IPS-NIHi7 (cell line): ENCODE results near the gene TWF2.
"Not testable (repeated sequence)": the region's sequence is repeated elsewhere in the genome, so short reads cannot be mapped to it uniquely, and the experiment has no call there.

ENCODE experiments used
- DNase-seq: peaks from one replicate; pipeline ENCODE4 v3.0.0; 2012; ENCODE audit warnings: mixed read lengths; ENCODE audit errors: extremely low spot score

The TWF2 gene

GRCh38 chr3:52238761-52239701, at the start of gene TWF2:
Gene TWF2 (minus strand): TSS chr3:52239158. CDS start chr3:52239016, 142 bp downstream.
- DNase-seq: peak; percentile 97

GRCh38 chr3:52288674-52289073, 49.7 kb upstream of the TWF2 start:
- no peak for DNase-seq

GRCh38 chr3:52286777-52287110, 47.8 kb upstream of the TWF2 start:
- no peak for DNase-seq

- DNase-seq: not testable (repeated sequence)
Measured at GRCh38 chr3:52284051-52284450, 45.1 kb upstream of the TWF2 start.

GRCh38 chr3:52283306-52283705, 44.3 kb upstream of the TWF2 start:
- no peak for DNase-seq

GRCh38 chr3:52281981-52282801, 43.2 kb upstream of the TWF2 start:
- DNase-seq: no peak

GRCh38 chr3:52280050-52280461, 41.1 kb upstream of the TWF2 start:
- no peak for DNase-seq

- DNase-seq: no peak
Measured at GRCh38 chr3:52279596-52279995, 40.6 kb upstream of the TWF2 start.

- peak; percentile 96 for DNase-seq
Measured at GRCh38 chr3:52278510-52279069, 39.6 kb upstream of the TWF2 start, which contains the start of gene WDR82. Gene WDR82 (minus strand): TSS chr3:52278649. CDS start chr3:52278361, 288 bp downstream.

GRCh38 chr3:52277972-52278509, 39.1 kb upstream of the TWF2 start:
- peak; percentile 64 for DNase-seq

- peak; percentile 59 for DNase-seq
Measured at GRCh38 chr3:52277071-52277964, 38.4 kb upstream of the TWF2 start.

GRCh38 chr3:52274781-52275180, 35.8 kb upstream of the TWF2 start:
- DNase-seq: not testable (repeated sequence)

- DNase-seq: no peak
Measured at GRCh38 chr3:52272831-52273230, 33.9 kb upstream of the TWF2 start.

GRCh38 chr3:52272172-52272571, 33.2 kb upstream of the TWF2 start:
- DNase-seq: not testable (repeated sequence)

GRCh38 chr3:52270252-52270754, 31.3 kb upstream of the TWF2 start:
- DNase-seq: no peak

GRCh38 chr3:52269776-52270175, 30.8 kb upstream of the TWF2 start:
- DNase-seq: no peak

GRCh38 chr3:52268036-52268435, 29.1 kb upstream of the TWF2 start:
- DNase-seq: no peak

GRCh38 chr3:52265387-52265786, 26.4 kb upstream of the TWF2 start:
- DNase-seq: no peak

- no peak for DNase-seq
Measured at GRCh38 chr3:52262447-52262846, 23.5 kb upstream of the TWF2 start.

- no peak for DNase-seq
Measured at GRCh38 chr3:52259448-52259847, 20.5 kb upstream of the TWF2 start.

- DNase-seq: no peak
Measured at GRCh38 chr3:52259035-52259434, 20.1 kb upstream of the TWF2 start.
